Pancreas (tissue), 10 donors: ENCODE data around the gene FMO1. TPM values are rescaled to one million over a fixed set of nuclear protein-coding genes. Genes with fewer than 3 reads are reported as not detected.

Experiments
- ATAC-seq, 4 donors: fragments of 200-7000 bp; cut with Tn5 transposase; one replicate each; pipeline versions ENCODE4 v1.8.0 to v1.9.1; 2020; ENCODE audit warnings: mild to moderate bottlenecking in 4 of 4, moderate library complexity in 4 of 4
- DNase-seq, 6 donors: peaks; one replicate each; pipeline ENCODE4 v3.0.0-alpha.2; 2020
- FAIRE-seq: peaks from 2 replicates; lab custom pipeline; 2012; peaks lifted over from hg19 to GRCh38; lab: Jason Lieb, UNC
- H3K27ac ChIP-seq, 4 donors: fragments of 200-600 bp; sonication (generic); 1 replicate in 3 of 4; 2 replicates in 1 of 4; pipeline versions ENCODE4 v1.5.0 to v1.8.0; 2020
- H3K27me3 ChIP-seq, 4 donors: fragments of 200-600 bp; one replicate each; pipeline ENCODE4 v1.8.0; 2021
- H3K36me3 ChIP-seq, 3 donors: fragments of 200-600 bp; sonication (generic) in 1 of 3; one replicate each; pipeline versions ENCODE4 v1.5.0 to v1.8.0; 2020 to 2021
- H3K4me1 ChIP-seq, 3 donors: fragments of 200-600 bp; one replicate each; pipeline ENCODE4 v1.8.0; 2021
- H3K4me3 ChIP-seq, 4 donors: fragments of 200-600 bp; sonication (generic) in 2 of 4; one replicate each; pipeline versions ENCODE4 v1.5.0 to v1.8.0; 2020 to 2021
- H3K9me3 ChIP-seq, 4 donors: fragments of 200-600 bp; one replicate each; pipeline ENCODE4 v1.8.0; 2021
- CTCF ChIP-seq, 4 donors: fragments of 200-600 bp; sonication (generic) in 3 of 4; IDR thresholded peaks; one replicate each; pipeline versions ENCODE4 v1.5.0 to v1.8.0; 2021; ENCODE audit warnings: antibody characterized with exemption in 4 of 4
- WGBS, 2 donors: extraction: QIAGEN DNeasy Blood & Tissue Kit; methylation state at CpG; one replicate each; pipeline ENCODE4 v1.1.7; 2013; 5-methylcytosine and 5-hydroxymethylcytosine counted together
- intact Hi-C, 3 donors: fragments of 100-400 bp; cut with DNase I; formaldehyde crosslinking; loops; one replicate each; pipeline versions ENCODE4 v1.11.1 to v1.14.2; 2022
- polyA plus RNA-seq, 2 donors: library from polyadenylated mRNA; stranded (reverse); fragments of 200-250 nt; gene quantifications; one replicate each; pipeline ENCODE4 v1.2.3, GENCODE V29; 2013
- total RNA-seq, 6 donors: library from RNA; stranded (reverse); fragmentation: NEBNext Ultra II Directional in 4 of 6; extraction: Animal tissue kit (Norgen Biotek cat#: 25700) in 4 of 6; gene quantifications; one replicate each; pipeline versions ENCODE4 v1.2.1 to v1.2.4, GENCODE V29; 2021 to 2023
- donor health status: healthy with polysubstance abuse.
- donor health status: DM: no; HTN: no; CAD: no; lungs with moderate emphysema.
- donor health status: DM: no; HTN: no; CAD: no.
- donor health status: control.
- donor health status: control.
- donor health status: Bipolar disorder and iron deficiency.
- donor health status: DM: yes; HTN: yes; CAD: no.
- donor health status: DM: no; HTN: no; CAD: no.
- donor health status: DM: no; HTN: no; CAD: no.
- donor health status: DM: yes; HTN: yes; CAD: no.

Gene FMO1
- total and polyA plus RNA-seq, 8 donors, result 0.37 to 5.4 (median 1.4) TPM

GRCh38 chr1:171218661-171219060 lies 29.6 kb upstream of the FMO1 start:
- Histone ChIP-seq H3K4me1 (peaks cover 0 to 12% (median 10%) of the 10 kb centered on the region in 3 donors), H3K4me3 (no peak overlapping the region), H3K9me3 (no peaks in the 10 kb centered on the region), H3K27ac (peak overlapping the region in 1 of 4 donors; percentile 22), H3K36me3 (no peaks in the 10 kb centered on the region), H3K27me3 (no peaks in the 10 kb centered on the region)
- TF ChIP-seq CTCF (IDR thresholded peaks at IDR 0.05), result no peak
- WGBS, 2 donors, result 89% methylated on average over 1 of the region's 1 CpG
- DNase-seq (no peak), FAIRE-seq (no peak), ATAC-seq (peak in 1 of 4 donors; percentile 30)
- intact Hi-C loops, result no loop called here

- Histone ChIP-seq H3K4me1 (peaks cover 0 to 12% (median 10%) of the 10 kb centered on the region in 3 donors), H3K4me3 (no peak overlapping the region), H3K9me3 (no peaks in the 10 kb centered on the region), H3K27me3 (no peaks in the 10 kb centered on the region), H3K36me3 (no peaks in the 10 kb centered on the region), H3K27ac (peak overlapping the region in 2 of 4 donors; percentile 22 to 28)
- 85 to 88% methylated on average over 2 of the region's 2 CpGs for WGBS, 2 donors
- no peak for TF ChIP-seq CTCF (IDR thresholded peaks at IDR 0.05)
- FAIRE-seq (no peak), DNase-seq (no peak), ATAC-seq (peak in 2 of 4 donors; percentile 44)
- intact Hi-C loops, result loop anchor here in 2 of 3 donors (10.0 kb wide), 2 partner anchors 135 to 255 kb away; no protein-coding TSS in a partner anchor
Observed at GRCh38 chr1:171219346-171220080, 28.8 kb upstream of the FMO1 start.

GRCh38 chr1:171220081-171220420 lies 28.2 kb upstream of the FMO1 start:
- intact Hi-C loops, result loop anchor here in 2 of 3 donors (10.0 kb wide), 2 partner anchors 135 to 255 kb away; no protein-coding TSS in a partner anchor
- Histone ChIP-seq H3K27me3 (no peaks in the 10 kb centered on the region), H3K36me3 (no peaks in the 10 kb centered on the region), H3K27ac (peak overlapping the region in 2 of 4 donors; percentile 19 to 28), H3K4me1 (peaks cover 0 to 12% (median 10%) of the 10 kb centered on the region in 3 donors), H3K9me3 (no peaks in the 10 kb centered on the region), H3K4me3 (no peak overlapping the region)
- WGBS, 2 donors, result 90% methylated on average over 2 of the region's 2 CpGs
- no peak for TF ChIP-seq CTCF (IDR thresholded peaks at IDR 0.05)
- FAIRE-seq (no peak), DNase-seq (no peak), ATAC-seq (peak in 2 of 4 donors; percentile 23 to 51)

GRCh38 chr1:171220581-171221054 lies 27.7 kb upstream of the FMO1 start:
- TF ChIP-seq CTCF (IDR thresholded peaks at IDR 0.05), result no peak
- no peaks in the 10 kb centered on the region for H3K36me3 ChIP-seq
- 76% methylated on average over 11 of the region's 11 CpGs for WGBS, 2 donors
- H3K4me3 ChIP-seq, result no peak overlapping the region
- no peaks in the 10 kb centered on the region for H3K27me3 ChIP-seq
- FAIRE-seq (no peak), DNase-seq (no peak), ATAC-seq (peak in 2 of 4 donors; percentile 20 to 46)
- H3K4me1 ChIP-seq, result peaks cover 0 to 12% (median 10%) of the 10 kb centered on the region in 3 donors
- intact Hi-C loops, result loop anchor here in 2 of 3 donors (10.0 kb wide), 2 partner anchors 136 to 256 kb away; no protein-coding TSS in a partner anchor
- H3K9me3 ChIP-seq, result no peaks in the 10 kb centered on the region
- peak overlapping the region in 2 of 4 donors; percentile 19 to 28 for H3K27ac ChIP-seq
